ENCODE measurements around the gene FTCDNL1.

The FTCDNL1 gene

DNA sequence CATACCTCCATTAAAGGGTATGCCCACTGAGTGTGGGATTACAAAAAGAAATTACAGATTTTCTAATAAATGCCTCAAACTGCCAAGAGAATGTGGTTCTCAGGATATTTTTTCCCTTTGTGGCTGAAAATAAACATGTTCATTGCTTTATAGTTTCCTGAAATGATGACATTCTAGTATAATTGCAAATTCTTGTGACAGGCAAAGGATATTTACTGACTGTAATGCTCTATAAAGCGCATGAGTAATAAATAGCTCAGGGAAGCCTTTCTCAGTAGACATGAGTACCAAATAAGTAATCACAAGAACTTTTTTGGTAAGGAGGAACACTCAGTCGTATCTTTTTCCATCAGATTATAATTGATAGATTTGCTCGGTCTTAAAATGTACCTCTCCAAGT lies 72.3 kb downstream of the FTCDNL1 start:
- DNase-seq = no peak

- no peak for DNase-seq
Measured at GRCh38 chr2:199777916-199778315, 73.1 kb downstream of the FTCDNL1 start.

- no peak for DNase-seq
Measured at GRCh38 chr2:199777315-199777714, 73.7 kb downstream of the FTCDNL1 start.

DNA sequence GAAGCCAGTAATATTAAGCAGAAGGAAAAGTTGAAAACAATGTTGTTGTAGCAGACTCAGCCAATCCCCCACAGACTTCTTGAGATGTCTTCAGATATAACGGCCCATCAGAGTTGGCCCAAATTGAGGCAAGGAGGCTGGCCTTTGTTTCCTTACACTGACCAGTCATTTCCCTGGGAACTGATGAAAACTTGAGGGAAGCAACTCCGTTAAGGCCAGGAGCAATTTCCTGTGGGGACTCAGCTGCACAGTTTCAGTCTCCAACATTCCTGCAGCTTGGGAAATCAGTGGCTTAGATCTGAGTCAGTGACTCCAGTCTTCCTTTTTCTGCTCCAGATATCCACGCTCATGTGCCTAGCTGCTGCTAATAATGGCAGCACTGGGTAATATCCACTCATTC lies 75.7 kb downstream of the FTCDNL1 start:
- no peak for DNase-seq

DNA sequence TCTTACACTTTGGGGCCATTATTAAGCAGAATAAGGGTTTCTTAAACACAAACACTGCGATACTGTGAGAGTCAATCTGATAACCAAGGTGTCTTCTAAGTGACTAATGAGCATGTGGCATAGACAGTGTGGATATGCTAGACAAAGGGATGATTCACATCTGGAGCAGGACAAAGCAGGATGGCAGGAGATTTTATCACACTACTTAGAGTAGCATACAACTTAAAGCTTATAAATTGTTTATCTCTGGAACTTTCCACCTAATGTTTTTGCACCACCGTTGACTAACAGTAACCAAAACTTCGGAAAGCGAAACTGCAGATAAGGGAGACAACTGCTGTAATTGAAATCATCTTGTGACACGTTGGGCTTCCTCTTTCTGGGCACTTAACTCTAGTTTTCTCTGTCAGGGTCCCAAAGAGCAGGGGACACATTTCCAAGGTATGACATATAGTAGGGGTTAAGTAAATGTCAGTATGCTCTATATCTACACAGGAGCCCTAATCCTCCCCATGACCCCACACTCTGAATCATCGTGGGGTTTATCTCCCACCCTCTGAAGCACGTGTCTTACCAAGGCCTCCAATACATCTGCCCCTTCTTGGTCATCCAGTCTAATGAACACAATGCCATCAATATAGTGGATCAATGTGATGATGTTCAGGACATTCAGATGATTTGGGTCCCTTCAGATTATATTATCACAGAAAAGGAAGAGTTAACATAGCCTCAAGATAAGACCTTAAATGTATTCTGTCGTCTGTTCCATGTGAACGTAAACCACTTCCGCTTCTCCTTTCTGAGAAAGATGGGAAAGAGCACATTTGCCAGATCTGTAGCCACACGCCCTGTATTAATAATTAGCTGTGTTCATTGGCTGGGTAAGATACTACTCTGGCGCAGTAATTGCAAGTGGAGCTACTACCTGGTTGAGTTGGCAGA lies 78.7 kb downstream of the FTCDNL1 start:
- no peak for DNase-seq

- no peak for DNase-seq
Measured at GRCh38 chr2:199770716-199771115, 80.3 kb downstream of the FTCDNL1 start.

GRCh38 chr2:199765646-199766045 lies 85.3 kb downstream of the FTCDNL1 start:
- no peak for DNase-seq

GRCh38 chr2:199764273-199764800 lies 86.7 kb downstream of the FTCDNL1 start:
- no peak for DNase-seq

DNA sequence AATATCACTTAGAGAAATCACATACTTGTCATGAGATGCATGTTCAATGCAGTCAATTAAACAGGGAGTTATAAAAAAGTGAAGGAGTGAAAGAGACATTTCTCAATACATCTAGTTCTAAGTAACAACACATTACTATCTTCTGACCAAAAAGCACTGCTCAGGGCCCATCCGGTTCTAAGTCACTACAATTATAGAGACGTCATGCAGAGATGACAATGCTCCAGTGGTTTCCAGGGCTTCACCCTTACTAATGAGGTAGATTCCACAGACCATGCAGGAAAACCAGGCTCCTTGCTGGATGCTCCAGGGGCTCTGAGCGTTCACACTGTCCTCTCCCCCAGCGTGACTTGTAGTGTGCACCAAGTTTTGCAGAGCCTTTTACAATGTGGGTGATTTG lies 88.0 kb downstream of the FTCDNL1 start:
- no peak for DNase-seq

DNA sequence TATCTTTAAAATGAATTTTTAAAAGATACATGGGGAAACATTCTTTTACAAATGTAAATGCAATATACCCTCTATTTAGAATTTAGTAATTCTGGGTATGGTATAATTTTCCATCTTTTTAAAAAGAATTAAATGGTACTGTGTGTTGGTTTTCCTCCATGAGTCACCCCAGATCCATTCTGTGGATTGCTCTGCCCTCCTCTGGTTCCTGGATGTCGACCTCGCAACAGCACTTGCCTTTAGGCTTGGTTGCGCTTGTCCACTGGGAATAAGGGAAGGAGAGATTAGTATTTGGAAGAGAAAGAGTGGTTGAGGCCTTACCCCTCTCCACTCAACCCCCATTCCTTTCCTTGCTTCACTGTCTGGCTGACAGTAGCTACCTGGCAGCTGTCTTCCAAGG lies 90.4 kb downstream of the FTCDNL1 start:
- no peak for DNase-seq

- no peak for DNase-seq
Measured at GRCh38 chr2:199757233-199757870, 93.6 kb downstream of the FTCDNL1 start.

DNA sequence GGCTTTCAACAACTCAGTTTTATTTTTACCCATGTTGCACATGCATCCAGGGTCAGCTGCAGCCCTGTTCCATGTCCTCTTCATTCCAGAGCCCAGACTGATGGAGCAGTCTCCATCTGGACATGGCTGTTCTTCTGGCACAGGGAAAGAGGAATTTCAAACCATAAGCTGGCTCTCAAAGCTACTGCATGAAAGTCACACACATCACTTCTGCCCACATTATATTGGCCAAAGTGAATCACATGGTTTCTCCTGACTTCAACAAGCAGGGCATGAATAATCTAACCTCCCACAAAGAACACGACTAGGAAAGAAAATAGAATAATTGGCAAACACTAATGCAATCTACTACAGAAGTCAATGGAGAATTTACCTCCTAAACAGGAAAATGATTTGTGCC lies 94.2 kb downstream of the FTCDNL1 start:
- DNase-seq = no peak

DNA sequence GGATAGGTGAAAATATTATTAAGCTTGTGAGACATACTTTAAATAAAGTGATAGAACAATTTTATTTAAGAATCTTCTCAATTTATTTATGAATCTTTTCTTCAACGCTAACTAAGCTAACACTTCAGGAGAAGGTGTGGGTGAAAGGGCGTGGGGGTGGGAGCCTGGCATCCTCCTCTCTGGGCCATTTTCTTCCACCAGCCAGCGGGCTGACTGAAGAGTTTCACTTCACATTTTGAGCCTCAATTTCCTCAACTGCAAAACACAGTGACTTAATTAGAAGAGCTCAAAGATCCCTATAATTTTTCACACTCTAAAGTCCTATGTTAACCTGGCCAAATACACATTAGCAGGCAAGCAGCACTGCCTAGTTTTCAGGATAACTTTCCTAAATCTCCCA lies 94.8 kb downstream of the FTCDNL1 start:
- no peak for DNase-seq

DNA sequence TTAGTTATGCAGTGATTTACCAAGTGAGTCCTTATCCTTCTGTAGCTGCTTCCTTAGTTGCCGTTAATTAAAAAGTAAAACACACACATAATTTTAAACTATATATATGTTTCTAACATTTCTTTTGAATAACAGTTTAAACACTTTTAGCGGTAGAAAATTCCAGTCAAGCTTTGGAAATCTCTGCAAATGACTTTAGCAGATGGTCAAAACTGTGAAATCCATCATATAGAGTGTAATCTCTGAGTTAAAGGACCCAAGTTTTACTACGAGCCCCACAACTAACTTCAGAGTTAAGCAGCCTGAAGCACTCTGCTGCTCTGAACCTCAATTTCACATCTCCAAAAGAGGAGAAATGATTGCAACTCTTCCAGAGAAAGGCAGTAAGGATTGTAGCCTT lies 96.2 kb downstream of the FTCDNL1 start:
- DNase-seq = no peak

DNA sequence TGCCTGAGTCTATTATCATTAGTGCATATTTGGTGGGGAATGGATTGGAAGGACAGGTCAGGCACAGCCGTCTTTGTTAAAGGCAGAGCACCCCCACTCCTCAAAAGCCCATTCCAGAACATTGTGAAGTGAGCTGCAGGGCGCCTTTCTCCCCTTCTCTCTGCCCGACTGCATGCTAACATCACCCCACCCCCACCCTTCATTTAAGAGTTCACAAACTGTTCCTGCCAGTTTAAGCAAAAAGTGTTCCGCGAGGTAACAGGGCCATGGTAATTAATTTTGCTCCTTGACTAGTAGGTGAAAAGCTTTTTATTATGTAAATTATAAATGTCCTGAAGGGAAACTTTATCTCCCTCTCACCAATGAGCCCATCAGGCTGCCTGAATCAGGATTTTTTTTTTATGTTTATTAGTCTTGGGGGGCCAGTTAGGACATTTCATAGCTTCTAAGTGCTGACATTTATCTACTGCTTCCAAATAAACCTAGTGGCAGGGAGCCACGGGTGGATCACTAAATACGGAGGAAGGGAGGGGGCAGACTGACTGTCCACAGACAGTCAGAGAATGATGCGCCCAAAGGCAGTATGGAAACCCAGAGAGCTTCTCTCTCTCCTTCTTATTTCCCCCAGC lies 99.4 kb downstream of the FTCDNL1 start:
- DNase-seq = no peak

- no peak for DNase-seq
Measured at GRCh38 chr2:199749571-199749970, 101.4 kb downstream of the FTCDNL1 start.

- DNase-seq = no peak
Measured at GRCh38 chr2:199744724-199745123, 106.3 kb downstream of the FTCDNL1 start.

DNA sequence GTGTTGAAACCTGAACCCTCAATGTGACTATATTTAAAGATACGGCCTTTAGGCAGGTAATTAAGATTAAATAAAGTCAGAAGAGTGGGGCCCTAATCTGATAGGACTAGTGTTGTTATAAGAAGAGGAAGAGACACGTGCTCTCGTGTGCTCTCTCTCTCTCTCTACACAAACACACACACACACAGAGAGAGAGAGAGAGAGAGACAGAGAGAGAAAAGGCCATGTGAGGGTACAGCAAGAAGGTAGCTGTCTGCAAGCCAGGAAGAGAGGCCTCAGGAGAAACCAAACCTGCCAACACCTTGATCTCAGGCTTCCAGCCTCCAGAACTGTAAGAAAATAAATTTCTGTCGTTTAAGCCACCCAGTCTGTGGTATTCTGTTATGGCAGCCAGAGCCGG lies 106.7 kb downstream of the FTCDNL1 start:
- no peak for DNase-seq

GRCh38 chr2:199743415-199744120 lies 107.4 kb downstream of the FTCDNL1 start:
- no peak for DNase-seq

GRCh38 chr2:199742884-199743283 lies 108.1 kb downstream of the FTCDNL1 start:
- DNase-seq = no peak

- no peak for DNase-seq
Measured at GRCh38 chr2:199740111-199740428, 110.9 kb downstream of the FTCDNL1 start.

GRCh38 chr2:199739413-199740110 lies 111.4 kb downstream of the FTCDNL1 start:
- DNase-seq = peak; percentile 23 to 57

Measured in stimulated activated CD4-positive, alpha-beta T cell treated with anti-CD3 and anti-CD28 coated beads, Interleukin-4, amount 100 ng/mL, for 4 hours (primary cell).